ENCODE data around the gene SF3B2. TPM values are rescaled to one million over a fixed set of nuclear protein-coding genes. Genes with fewer than 3 reads are reported as not detected.
A peak's percentile ranks its signal among the peaks of the same experiment; 100 is the strongest.

Gene SF3B2
- total and polyA plus RNA-seq, 9 of the 15 experiments (the other 6 are each of a cell fraction or from before 2014, with no cell fraction given): 58.3 to 248 (median 157) TPM

GRCh38 chr11:66008095-66008467, 44.1 kb upstream of the SF3B2 start (continued):
- no peak for TF ChIP-seq HMG20B (CRISPR knock-in tag; IDR thresholded peaks at IDR 0.05)
- TF ChIP-seq SMAD2 (IDR thresholded peaks at IDR 0.05; ENCODE audit: low read depth, low read length): no peak
- TF ChIP-seq ZNF586 (CRISPR knock-in tag; conservative IDR thresholded peaks at IDR 0.05): no peak
- TF ChIP-seq WHSC1 (IDR thresholded peaks at IDR 0.05; ENCODE audit: low read length): no peak
- TF ChIP-seq KLF1 (tag; IDR thresholded peaks at IDR 0.05): no peak
- no peak for TF ChIP-seq CBFB (CRISPR knock-in tag; IDR thresholded peaks at IDR 0.05)
- no peak for TF ChIP-seq TCFL5 (CRISPR knock-in tag; conservative IDR thresholded peaks at IDR 0.05)
- TF ChIP-seq ZNF778 (CRISPR knock-in tag; IDR thresholded peaks at IDR 0.05): no peak
- no peak for TF ChIP-seq MAZ (CRISPR knock-in tag; conservative IDR thresholded peaks at IDR 0.05 in 1 of 2, IDR thresholded peaks at IDR 0.05 in 1 of 2)

DNA sequence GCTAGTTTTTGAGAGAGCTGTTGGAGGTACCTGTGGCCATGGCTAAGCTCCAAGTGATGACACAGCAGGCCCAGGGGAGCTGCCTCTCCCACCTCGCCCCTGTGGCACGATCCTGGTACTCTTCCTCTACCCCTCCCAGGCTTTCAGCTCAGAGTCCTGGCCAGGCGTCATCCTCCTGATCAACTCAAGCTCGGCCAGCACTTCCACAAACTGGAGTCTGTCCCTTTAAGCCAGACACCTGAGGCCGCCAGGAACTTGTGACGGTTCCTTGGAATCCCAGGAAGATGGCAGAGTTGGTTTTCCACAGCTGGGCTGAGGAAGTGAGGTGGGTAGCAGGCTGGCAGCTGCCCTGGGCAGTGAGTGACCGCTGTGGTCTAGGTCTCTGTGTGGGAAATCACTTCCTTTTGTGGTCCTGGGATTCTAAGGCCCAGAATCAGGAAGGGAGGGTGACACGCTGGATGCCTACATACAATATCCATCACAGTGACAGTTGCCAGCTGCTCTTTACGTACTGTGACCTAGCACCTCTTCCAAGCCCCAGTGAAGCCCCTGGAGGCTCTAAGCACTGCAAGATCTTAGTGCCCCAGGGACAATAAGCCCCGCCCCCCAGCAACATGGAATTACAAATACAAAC, 43.6 kb upstream of the SF3B2 start:
- Histone ChIP-seq H3K36me3 (ENCODE audit: control insufficient read depth, insufficient read depth, low read length) (peaks cover 20% of the 10 kb centered on the region; the same call in 2 of the 3 replicates), H3K9ac (ENCODE audit: insufficient read depth in 1 of 2, low read depth in 2 of 2, low read length in 2 of 2) (no peak overlapping the region), H3K27me3 (ENCODE audit: control insufficient read depth in 2 of 2, insufficient read depth in 2 of 2, low read length in 2 of 2) (no peaks in the 10 kb centered on the region), H3K4me1 (replicated peaks in 1 of 2; ENCODE audit: control insufficient read depth in 2 of 2, insufficient read depth in 2 of 2, low read length in 2 of 2) (peaks cover 30 to 42% of the 10 kb centered on the region in 2 experiments), H3K27ac (ENCODE audit: extremely low read depth, low read depth, low read length) (no peak overlapping the region), H3K4me3 (no peak overlapping the region), H4K20me1 (replicated peaks; ENCODE audit: control insufficient read depth, insufficient read depth, low read length) (no peaks in the 10 kb centered on the region), H3K9me1 (ENCODE audit: control insufficient read depth, insufficient read depth, low read length) (no peaks in the 10 kb centered on the region), H3K9me3 (replicated peaks; ENCODE audit: control insufficient read depth, insufficient read depth, low read depth, low read length) (no peaks in the 10 kb centered on the region), H2AFZ (ENCODE audit: low read depth, low read length) (peak overlapping the region; percentile 44; the same call in 1 of the 2 replicates), H3K79me2 (ENCODE audit: control insufficient read depth, insufficient read depth, low read length) (peaks cover 7% of the 10 kb centered on the region; the same call in 1 of the 3 replicates), H3K4me2 (ENCODE audit: insufficient read depth, low read length) (no peak overlapping the region)
- ChIA-PET POLR2A (interaction anchor here (0.7 to 3.3 kb wide), 9 partner anchors 10 to 586 kb away, joined by 3 to 13 read pairs (median 3); partner anchors contain the start of genes CFL1 and NEAT1), CTCF (ENCODE audit: low intra/inter-chr PET ratio) (no interaction called here)
- DNase-seq (ENCODE audit: extremely low read depth in 1 of 4, low spot score in 3 of 4): no peak
- in situ Hi-C loops (cut with MboI): no loop called here
- no TSS peak for BruUV-seq (replicated peaks)
- intact Hi-C loops (cut with micrococcal nuclease): no loop called here
- no peak for FAIRE-seq
- no peak for TF ChIP-seq ESRRB (CRISPR knock-in tag; IDR thresholded peaks at IDR 0.05; ENCODE audit: borderline replicate concordance)
- TF ChIP-seq, protein P1, sequence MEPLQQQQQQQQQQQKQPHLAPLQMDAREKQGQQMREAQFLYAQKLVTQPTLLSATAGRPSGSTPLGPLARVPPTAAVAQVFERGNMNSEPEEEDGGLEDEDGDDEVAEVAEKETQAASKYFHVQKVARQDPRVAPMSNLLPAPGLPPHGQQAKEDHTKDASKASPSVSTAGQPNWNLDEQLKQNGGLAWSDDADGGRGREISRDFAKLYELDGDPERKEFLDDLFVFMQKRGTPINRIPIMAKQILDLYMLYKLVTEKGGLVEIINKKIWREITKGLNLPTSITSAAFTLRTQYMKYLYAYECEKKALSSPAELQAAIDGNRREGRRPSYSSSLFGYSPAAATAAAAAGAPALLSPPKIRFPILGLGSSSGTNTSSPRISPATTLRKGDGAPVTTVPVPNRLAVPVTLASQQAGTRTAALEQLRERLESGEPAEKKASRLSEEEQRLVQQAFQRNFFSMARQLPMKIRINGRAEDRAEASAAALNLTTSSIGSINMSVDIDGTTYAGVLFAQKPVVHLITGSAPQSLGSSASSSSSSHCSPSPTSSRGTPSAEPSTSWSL (CRISPR knock-in tag; IDR thresholded peaks at IDR 0.05; ENCODE audit: borderline replicate concordance): no peak
- no peak for TF ChIP-seq KLF1 (tag; IDR thresholded peaks at IDR 0.05)
- no peak for TF ChIP-seq FOXK1 (CRISPR knock-in tag; IDR thresholded peaks at IDR 0.05; ENCODE audit: borderline replicate concordance)
- TF ChIP-seq ETV5 (CRISPR knock-in tag; IDR thresholded peaks at IDR 0.05; ENCODE audit: low read depth): no peak
- TF ChIP-seq EWSR1 (IDR thresholded peaks at IDR 0.05; ENCODE audit: borderline replicate concordance, low read depth, partially characterized antibody): no peak
- no peak for TF ChIP-seq RFX1 (IDR thresholded peaks at IDR 0.05)
- TF ChIP-seq ZFP91 (CRISPR knock-in tag; IDR thresholded peaks at IDR 0.05): 0 out of 2 replicates have a peak, but pooled peaks have one; percentile 71
- ATAC-seq: no peak
- 47% methylated on average over 10 of the region's 10 CpGs for WGBS (ENCODE audit: insufficient coverage, low coverage, missing lambda C conversion rate)

Data from K562 (cell line).